ENCODE data around the gene IL21R.
"Not testable (repeated sequence)": the region's sequence is repeated elsewhere in the genome, so short reads cannot be mapped to it uniquely, and the experiment has no call there.

Gene IL21R

GRCh38 chr16:27402569-27402963 is 592 bp downstream of the IL21R start:
- DNase-seq (ENCODE audit: low spot score), result no peak

GRCh38 chr16:27402964-27403600 is 1.1 kb downstream of the IL21R start:
- DNase-seq (ENCODE audit: low spot score), result no peak

- DNase-seq (ENCODE audit: low spot score), result no peak
These were observed 1.6 kb downstream of the IL21R start for GRCh38 chr16:27403601-27403992.

- no peak for DNase-seq (ENCODE audit: low spot score)
These were observed 2.3 kb downstream of the IL21R start for GRCh38 chr16:27404163-27404823.

GRCh38 chr16:27405546-27406451 is 3.8 kb downstream of the IL21R start:
- no peak for DNase-seq (ENCODE audit: low spot score)

GRCh38 chr16:27406511-27407128 is 4.6 kb downstream of the IL21R start:
- no peak for DNase-seq (ENCODE audit: low spot score)

GRCh38 chr16:27407133-27407532 is 5.2 kb downstream of the IL21R start:
- DNase-seq (ENCODE audit: low spot score), result no peak

GRCh38 chr16:27408012-27408601 is 6.1 kb downstream of the IL21R start:
- peak; percentile 46 for DNase-seq (ENCODE audit: low spot score)

GRCh38 chr16:27408602-27409031 is 6.6 kb downstream of the IL21R start:
- no peak for DNase-seq (ENCODE audit: low spot score)

- not testable (repeated sequence) for DNase-seq (ENCODE audit: low spot score)
These were observed 8.0 kb downstream of the IL21R start for GRCh38 chr16:27409958-27410357.

- no peak for DNase-seq (ENCODE audit: low spot score)
These were observed 8.8 kb downstream of the IL21R start for GRCh38 chr16:27410761-27411160.

GRCh38 chr16:27413956-27414355 is 12.0 kb downstream of the IL21R start:
- DNase-seq (ENCODE audit: low spot score), result no peak

GRCh38 chr16:27414788-27415431 is 12.9 kb downstream of the IL21R start:
- no peak for DNase-seq (ENCODE audit: low spot score)

- no peak for DNase-seq (ENCODE audit: low spot score)
These were observed 15.2 kb downstream of the IL21R start for GRCh38 chr16:27417047-27417671.

- no peak for DNase-seq (ENCODE audit: low spot score)
These were observed 20.2 kb downstream of the IL21R start for GRCh38 chr16:27421961-27422740.

- DNase-seq (ENCODE audit: low spot score), result no peak
These were observed 23.0 kb downstream of the IL21R start for GRCh38 chr16:27424772-27425498.

GRCh38 chr16:27425961-27426360 is 24.0 kb downstream of the IL21R start:
- DNase-seq (ENCODE audit: low spot score), result no peak

- DNase-seq (ENCODE audit: low spot score), result peak; percentile 62
These were observed 24.7 kb downstream of the IL21R start for GRCh38 chr16:27426423-27427408.

Data from kidney capillary endothelial cell (primary cell).